ENCODE results near the gene ADAMTS12. TPM values are rescaled to one million over a fixed set of nuclear protein-coding genes. Genes with fewer than 3 reads are reported as not detected.

ADAMTS12 gene
- total RNA-seq, 4 donors from 2014 or later = 0.49 to 3.1 (median 2.5) TPM

DNA sequence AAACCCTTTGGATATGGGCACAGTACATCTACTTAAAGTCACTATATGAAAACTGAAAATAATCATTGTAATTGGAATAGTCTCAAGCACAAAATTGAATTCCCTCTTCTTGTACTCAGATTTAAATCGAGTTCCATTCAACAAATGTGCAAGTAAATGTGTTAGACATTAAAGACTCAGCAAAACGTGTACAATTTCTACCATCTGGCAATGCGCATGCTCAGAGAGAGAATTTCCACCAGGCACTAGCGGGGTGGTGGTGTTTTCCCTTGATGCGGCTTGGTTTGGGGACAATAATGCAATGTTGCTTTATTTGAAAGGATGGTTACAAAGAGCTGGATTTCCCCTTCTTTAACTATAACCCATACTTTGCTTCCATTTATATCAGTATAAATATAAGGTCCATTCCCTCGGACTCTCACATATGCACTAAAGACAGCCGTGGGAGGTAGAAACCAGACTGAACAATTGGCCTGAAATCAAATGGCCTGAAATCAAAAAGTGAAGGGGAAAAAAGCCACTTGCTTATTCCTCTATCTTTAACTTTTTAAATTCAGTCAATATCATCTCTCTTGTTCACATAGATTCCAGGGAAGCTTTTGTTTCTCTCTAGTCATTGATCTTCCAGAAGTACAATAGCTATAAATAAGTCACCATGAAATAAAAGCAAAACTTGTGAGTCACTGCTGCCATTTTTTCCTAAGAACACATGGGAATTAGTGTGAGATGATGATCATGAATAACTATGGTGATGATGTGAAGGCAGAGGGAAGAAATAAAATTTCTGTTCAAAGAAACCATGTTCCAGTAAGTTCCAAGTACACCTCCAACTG lies 59.2 kb downstream of the ADAMTS12 start:
- DNase-seq (no peak), ATAC-seq (no peak)
- Histone ChIP-seq H3K36me3 (no peaks in the 10 kb centered on the region), H3K27ac (no peak overlapping the region), H3K4me3 (no peak overlapping the region), H3K27me3 (no peaks in the 10 kb centered on the region), H3K9me3 (no peaks in the 10 kb centered on the region), H3K4me1 (no peaks in the 10 kb centered on the region)
- in situ Hi-C loops (cut with MboI; ENCODE audit: low sequenced_read_pairs in 4 of 4) (no loop called here), intact Hi-C loops (cut with DNase I; ENCODE audit: low total_unique reads) (no loop called here)
- no peak for TF ChIP-seq POLR2A (IDR thresholded peaks at IDR 0.05)
- TF ChIP-seq, protein P1, sequence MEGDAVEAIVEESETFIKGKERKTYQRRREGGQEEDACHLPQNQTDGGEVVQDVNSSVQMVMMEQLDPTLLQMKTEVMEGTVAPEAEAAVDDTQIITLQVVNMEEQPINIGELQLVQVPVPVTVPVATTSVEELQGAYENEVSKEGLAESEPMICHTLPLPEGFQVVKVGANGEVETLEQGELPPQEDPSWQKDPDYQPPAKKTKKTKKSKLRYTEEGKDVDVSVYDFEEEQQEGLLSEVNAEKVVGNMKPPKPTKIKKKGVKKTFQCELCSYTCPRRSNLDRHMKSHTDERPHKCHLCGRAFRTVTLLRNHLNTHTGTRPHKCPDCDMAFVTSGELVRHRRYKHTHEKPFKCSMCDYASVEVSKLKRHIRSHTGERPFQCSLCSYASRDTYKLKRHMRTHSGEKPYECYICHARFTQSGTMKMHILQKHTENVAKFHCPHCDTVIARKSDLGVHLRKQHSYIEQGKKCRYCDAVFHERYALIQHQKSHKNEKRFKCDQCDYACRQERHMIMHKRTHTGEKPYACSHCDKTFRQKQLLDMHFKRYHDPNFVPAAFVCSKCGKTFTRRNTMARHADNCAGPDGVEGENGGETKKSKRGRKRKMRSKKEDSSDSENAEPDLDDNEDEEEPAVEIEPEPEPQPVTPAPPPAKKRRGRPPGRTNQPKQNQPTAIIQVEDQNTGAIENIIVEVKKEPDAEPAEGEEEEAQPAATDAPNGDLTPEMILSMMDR (IDR thresholded peaks at IDR 0.05 in 4 of 5, conservative IDR thresholded peaks at IDR 0.05 in 1 of 5) = no peak

DNA sequence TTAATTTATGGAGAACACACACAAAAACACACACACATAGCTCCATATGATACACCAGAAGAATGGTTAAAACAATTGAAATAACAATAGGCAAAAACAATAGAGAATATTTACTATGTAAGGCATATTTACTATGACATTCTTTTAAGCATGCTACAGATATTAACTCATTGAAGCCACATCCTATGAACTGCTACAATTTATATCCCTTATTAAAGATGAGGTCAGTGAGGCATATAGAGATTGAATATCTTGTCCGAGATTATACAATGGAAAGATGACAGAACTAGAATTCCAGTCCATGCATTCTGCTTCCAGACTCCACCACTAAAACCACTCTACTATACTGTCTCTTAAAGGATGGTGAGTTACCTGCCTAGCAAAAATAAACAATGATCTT lies 60.7 kb downstream of the ADAMTS12 start:
- ATAC-seq = no peak
- no peaks in the 10 kb centered on the region for H3K27me3 ChIP-seq
- TF ChIP-seq, protein P1 (IDR thresholded peaks at IDR 0.05 in 4 of 5, conservative IDR thresholded peaks at IDR 0.05 in 1 of 5) = no peak
- no peak for TF ChIP-seq POLR2A (IDR thresholded peaks at IDR 0.05)
- H3K4me1 ChIP-seq = no peaks in the 10 kb centered on the region
- H3K4me3 ChIP-seq = no peak overlapping the region
- no peaks in the 10 kb centered on the region for H3K9me3 ChIP-seq
- intact Hi-C loops (cut with DNase I; ENCODE audit: low total_unique reads) = no loop called here
- DNase-seq = no peak
- no peaks in the 10 kb centered on the region for H3K36me3 ChIP-seq
- H3K27ac ChIP-seq = no peak overlapping the region
- in situ Hi-C loops (cut with MboI; ENCODE audit: low sequenced_read_pairs in 4 of 4) = no loop called here

DNA sequence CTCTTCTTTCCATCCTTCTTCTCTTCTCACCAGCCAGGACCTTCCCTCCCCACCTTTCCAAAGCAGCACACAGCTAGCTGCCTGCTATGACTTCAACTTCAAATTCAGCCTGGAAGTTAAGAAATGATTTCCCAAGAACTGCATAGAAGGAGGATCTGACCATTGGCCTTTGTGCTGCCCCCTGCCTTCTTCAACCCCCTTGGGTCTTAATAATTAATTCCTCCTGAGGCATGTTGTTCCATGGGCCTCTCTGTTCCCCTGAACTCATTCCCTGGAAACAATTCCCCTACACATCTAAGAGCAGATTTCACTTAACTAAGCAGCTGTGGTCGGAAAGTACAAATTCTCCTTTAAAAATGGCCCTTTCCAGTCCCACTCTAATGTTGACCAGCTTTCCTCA lies 62.4 kb downstream of the ADAMTS12 start:
- Histone ChIP-seq H3K9me3 (no peaks in the 10 kb centered on the region), H3K27me3 (no peaks in the 10 kb centered on the region), H3K36me3 (no peaks in the 10 kb centered on the region), H3K27ac (peak overlapping the region in 1 of 4 donors; percentile 61), H3K4me1 (no peaks in the 10 kb centered on the region), H3K4me3 (no peak overlapping the region)
- intact Hi-C loops (cut with DNase I; ENCODE audit: low total_unique reads) (no loop called here), in situ Hi-C loops (cut with MboI; ENCODE audit: low sequenced_read_pairs in 4 of 4) (no loop called here)
- TF ChIP-seq, protein P1 (IDR thresholded peaks at IDR 0.05 in 4 of 5, conservative IDR thresholded peaks at IDR 0.05 in 1 of 5) = no peak
- no peak for TF ChIP-seq POLR2A (IDR thresholded peaks at IDR 0.05)
- DNase-seq (no peak), ATAC-seq (peak; percentile 41 to 69)

DNA sequence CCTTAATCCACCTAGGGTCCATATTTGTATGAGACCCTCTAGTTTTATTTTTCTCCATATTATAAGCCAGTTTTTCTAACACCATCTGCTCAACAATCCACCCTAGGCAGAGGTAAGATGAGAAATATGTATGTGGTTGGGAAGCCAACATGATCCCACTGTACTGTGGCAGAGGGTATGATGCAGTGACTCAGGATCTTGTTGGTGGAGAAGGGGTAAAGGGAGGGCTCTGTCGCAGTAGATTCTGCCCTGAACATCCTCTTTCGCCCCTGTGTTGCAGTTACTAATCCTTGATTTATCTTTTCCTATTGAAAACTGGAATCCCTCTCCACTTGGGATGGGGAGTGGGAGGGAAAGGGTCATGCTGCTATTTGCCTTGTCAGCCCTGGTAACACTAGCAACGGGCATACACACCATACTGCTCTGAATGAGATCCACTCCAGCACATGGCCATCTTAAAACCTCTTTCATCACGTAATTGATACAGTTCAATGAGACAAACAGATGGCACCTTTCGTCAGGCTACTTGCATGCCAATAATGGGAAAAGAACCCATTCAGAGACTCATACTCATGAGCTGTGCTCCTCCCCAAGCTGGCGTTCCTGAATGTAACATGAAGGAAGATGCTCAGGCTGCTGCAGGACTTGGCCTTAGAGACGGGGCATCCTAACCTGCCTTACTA lies 63.0 kb downstream of the ADAMTS12 start:
- intact Hi-C loops (cut with DNase I; ENCODE audit: low total_unique reads) = no loop called here
- H3K9me3 ChIP-seq = no peaks in the 10 kb centered on the region

More for the DNA sequence above, 63.0 kb downstream of the ADAMTS12 start:
- Histone ChIP-seq H3K27ac (no peak overlapping the region), H3K27me3 (no peaks in the 10 kb centered on the region), H3K36me3 (no peaks in the 10 kb centered on the region), H3K4me1 (no peaks in the 10 kb centered on the region), H3K4me3 (no peak overlapping the region)
- TF ChIP-seq POLR2A (IDR thresholded peaks at IDR 0.05) = no peak
- TF ChIP-seq, protein P1 (IDR thresholded peaks at IDR 0.05 in 4 of 5, conservative IDR thresholded peaks at IDR 0.05 in 1 of 5) = no peak
- in situ Hi-C loops (cut with MboI; ENCODE audit: low sequenced_read_pairs in 4 of 4) = no loop called here
- ATAC-seq (no peak), DNase-seq (no peak)
